Ishikawa (cell line): ENCODE data around the gene PRRX2.
A peak's percentile ranks its signal among the peaks of the same experiment; 100 is the strongest.

Experiments
- EGR1 ChIP-seq: IDR thresholded peaks from 2 replicates; pipeline ENCODE4 v1.6.1; 2012
- EP300 ChIP-seq: IDR thresholded peaks from 2 replicates; pipeline ENCODE4 v1.6.1; 2012; ENCODE audit warnings: borderline replicate concordance
- MAX ChIP-seq: IDR thresholded peaks from 2 replicates; pipeline ENCODE4 v1.6.1; 2012
- NFIC ChIP-seq: IDR thresholded peaks from 2 replicates; pipeline ENCODE4 v1.6.1; 2012
- RAD21 ChIP-seq: IDR thresholded peaks from 2 replicates; pipeline ENCODE4 v1.6.1; 2012; ENCODE audit warnings: low read depth
- REST ChIP-seq: IDR thresholded peaks from 2 replicates; pipeline ENCODE4 v1.6.1; 2012; ENCODE audit warnings: low read depth, mild to moderate bottlenecking
- ZBTB7A ChIP-seq: IDR thresholded peaks from 2 replicates; pipeline ENCODE4 v1.6.1; 2012; ENCODE audit warnings: low read depth

DNA sequence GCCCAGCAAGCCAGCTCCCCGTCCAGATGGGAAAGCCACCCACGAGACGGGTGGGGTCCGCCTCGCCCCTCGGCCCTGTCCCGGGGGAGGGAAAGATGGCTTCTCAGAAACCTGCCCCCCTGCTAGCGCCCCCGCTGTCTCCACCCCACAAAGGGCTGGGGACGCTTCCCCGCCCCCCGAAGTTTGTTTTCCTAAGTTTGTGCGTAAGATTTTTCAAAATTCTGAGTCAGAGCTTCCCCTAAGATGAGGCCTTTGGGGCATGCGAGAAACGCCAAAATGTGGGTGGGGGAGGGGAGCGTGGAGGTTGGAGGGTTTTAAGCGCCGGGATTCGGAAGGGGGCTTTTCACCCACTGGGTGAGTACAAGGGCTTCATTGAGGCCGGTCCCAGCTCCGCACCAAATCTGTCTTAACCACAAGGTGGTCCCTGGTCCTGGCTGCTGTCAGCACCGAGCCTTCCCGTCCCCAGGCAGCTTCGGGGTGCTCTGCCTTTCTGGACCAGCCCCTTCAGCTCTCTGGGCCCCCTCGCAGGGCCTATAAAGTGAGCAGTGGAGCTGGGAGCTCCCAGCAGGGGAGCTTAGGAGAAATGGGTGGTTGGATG, 32.3 kb downstream of the PRRX2 start:
- no peak for TF ChIP-seq RAD21
- no peak for TF ChIP-seq EP300
- no peak for TF ChIP-seq NFIC
- TF ChIP-seq REST: no peak
- TF ChIP-seq EGR1: no peak
- peak; percentile 91; the same call in 1 of the 2 replicates for TF ChIP-seq ZBTB7A
- no peak for TF ChIP-seq MAX
